ENCODE measurements around the gene OR52K2. TPM values are rescaled to one million over a fixed set of nuclear protein-coding genes. Genes with fewer than 3 reads are reported as not detected.

The OR52K2 gene
- polyA plus RNA-seq, 2 of the 4 experiments (the other 2 are of a cell fraction): not detected

DNA sequence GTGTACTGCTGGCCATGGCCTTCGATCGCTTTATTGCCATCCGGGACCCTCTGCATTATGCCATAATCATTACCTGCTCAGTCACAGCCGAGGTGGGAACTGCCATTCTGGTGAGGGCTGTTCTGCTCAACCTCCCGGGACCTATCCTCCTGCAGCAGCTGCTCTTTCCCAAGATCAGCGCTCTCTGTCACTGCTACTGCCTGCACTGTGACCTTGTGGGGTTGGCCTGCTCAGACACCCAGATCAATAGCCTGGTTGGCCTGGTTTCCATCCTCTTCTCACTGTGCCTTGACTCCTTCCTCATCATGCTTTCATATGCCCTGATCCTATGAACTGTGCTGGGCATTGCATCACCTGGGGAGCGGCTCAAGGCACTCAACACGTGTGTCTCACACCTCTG is 30.7 kb upstream of the OR52K2 start:
- CTCF ChIA-PET: no interaction called here
- TF ChIP-seq RARB (CRISPR knock-in tag; IDR thresholded peaks at IDR 0.05) (no peak), SREBF2 (IDR thresholded peaks at IDR 0.05) (no peak), NPAS2 (CRISPR knock-in tag; IDR thresholded peaks at IDR 0.05; ENCODE audit: borderline replicate concordance) (no peak), NFE2L2 (conservative IDR thresholded peaks at IDR 0.05; ENCODE audit: low read length) (no peak), GATA3 (IDR thresholded peaks at IDR 0.05; ENCODE audit: borderline replicate concordance) (no peak), POLR2AphosphoS2 (conservative IDR thresholded peaks at IDR 0.05; ENCODE audit: low read length) (no peak), TP53 (CRISPR knock-in tag; IDR thresholded peaks at IDR 0.05) (no peak), KDM5A (IDR thresholded peaks at IDR 0.05) (no peak), SMC3 (IDR thresholded peaks at IDR 0.05) (no peak), CEBPB (IDR thresholded peaks at IDR 0.05) (no peak), MAFK (IDR thresholded peaks at IDR 0.05; ENCODE audit: partially characterized antibody) (no peak), MYC (IDR thresholded peaks at IDR 0.05; ENCODE audit: borderline replicate concordance, low read length) (no peak), KDM1A (IDR thresholded peaks at IDR 0.05; ENCODE audit: low read depth) (no peak), RAD21 (conservative IDR thresholded peaks at IDR 0.05 in 1 of 2, IDR thresholded peaks at IDR 0.05 in 1 of 2) (no peak), NR3C1 (IDR thresholded peaks at IDR 0.05) (no peak)
- TF ChIP-seq, protein P1, sequence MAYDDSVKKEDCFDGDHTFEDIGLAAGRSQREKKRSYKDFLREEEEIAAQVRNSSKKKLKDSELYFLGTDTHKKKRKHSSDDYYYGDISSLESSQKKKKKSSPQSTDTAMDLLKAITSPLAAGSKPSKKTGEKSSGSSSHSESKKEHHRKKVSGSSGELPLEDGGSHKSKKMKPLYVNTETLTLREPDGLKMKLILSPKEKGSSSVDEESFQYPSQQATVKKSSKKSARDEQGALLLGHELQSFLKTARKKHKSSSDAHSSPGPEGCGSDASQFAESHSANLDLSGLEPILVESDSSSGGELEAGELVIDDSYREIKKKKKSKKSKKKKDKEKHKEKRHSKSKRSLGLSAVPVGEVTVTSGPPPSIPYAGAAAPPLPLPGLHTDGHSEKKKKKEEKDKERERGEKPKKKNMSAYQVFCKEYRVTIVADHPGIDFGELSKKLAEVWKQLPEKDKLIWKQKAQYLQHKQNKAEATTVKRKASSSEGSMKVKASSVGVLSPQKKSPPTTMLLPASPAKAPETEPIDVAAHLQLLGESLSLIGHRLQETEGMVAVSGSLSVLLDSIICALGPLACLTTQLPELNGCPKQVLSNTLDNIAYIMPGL (CRISPR knock-in tag; IDR thresholded peaks at IDR 0.05; ENCODE audit: borderline replicate concordance): no peak
- TF ChIP-seq, protein P2, sequence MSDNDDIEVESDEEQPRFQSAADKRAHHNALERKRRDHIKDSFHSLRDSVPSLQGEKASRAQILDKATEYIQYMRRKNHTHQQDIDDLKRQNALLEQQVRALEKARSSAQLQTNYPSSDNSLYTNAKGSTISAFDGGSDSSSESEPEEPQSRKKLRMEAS (IDR thresholded peaks at IDR 0.05): no peak
- TF ChIP-seq, protein P3, sequence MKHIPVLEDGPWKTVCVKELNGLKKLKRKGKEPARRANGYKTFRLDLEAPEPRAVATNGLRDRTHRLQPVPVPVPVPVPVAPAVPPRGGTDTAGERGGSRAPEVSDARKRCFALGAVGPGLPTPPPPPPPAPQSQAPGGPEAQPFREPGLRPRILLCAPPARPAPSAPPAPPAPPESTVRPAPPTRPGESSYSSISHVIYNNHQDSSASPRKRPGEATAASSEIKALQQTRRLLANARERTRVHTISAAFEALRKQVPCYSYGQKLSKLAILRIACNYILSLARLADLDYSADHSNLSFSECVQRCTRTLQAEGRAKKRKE (CRISPR knock-in tag; IDR thresholded peaks at IDR 0.05; ENCODE audit: low read depth): no peak
- TF ChIP-seq, protein P4, sequence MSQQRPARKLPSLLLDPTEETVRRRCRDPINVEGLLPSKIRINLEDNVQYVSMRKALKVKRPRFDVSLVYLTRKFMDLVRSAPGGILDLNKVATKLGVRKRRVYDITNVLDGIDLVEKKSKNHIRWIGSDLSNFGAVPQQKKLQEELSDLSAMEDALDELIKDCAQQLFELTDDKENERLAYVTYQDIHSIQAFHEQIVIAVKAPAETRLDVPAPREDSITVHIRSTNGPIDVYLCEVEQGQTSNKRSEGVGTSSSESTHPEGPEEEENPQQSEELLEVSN (IDR thresholded peaks at IDR 0.05; ENCODE audit: borderline replicate concordance, low read depth): no peak
- POLR2A ChIA-PET: no interaction called here
- H3K27ac ChIP-seq: no peak overlapping the region
- WGBS (ENCODE audit: missing lambda C conversion rate): 19% methylated on average over 8 of the region's 8 CpGs
- FAIRE-seq: no peak
- no peaks in the 10 kb centered on the region for H3K9me3 ChIP-seq
- H3K4me1 ChIP-seq: no peaks in the 10 kb centered on the region
- no peak for ATAC-seq
- no peak overlapping the region for H3K4me3 ChIP-seq
- H3K4me2 ChIP-seq: no peak overlapping the region
- no peak for DNase-seq (ENCODE audit: low read depth in 1 of 2, low spot score in 1 of 2)

DNA sequence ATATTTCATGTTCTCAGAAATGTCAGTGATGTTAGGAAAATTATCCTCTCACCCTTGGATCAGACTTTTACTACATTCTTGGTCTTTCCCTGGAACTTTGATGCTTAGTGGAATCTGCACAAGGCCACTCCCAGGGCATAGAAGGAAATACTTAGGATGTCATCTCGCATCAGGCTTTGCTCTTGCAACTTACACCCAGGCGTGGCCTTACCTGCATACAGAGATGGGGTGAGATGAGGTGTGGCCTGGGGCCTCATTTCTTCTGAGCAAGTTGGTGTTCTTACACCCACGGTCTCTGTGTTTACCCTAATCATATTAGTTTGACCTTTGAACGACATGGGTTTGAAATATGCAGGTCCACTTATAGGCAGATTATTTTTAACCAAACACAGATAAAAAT is 19.0 kb upstream of the OR52K2 start:
- ChIA-PET POLR2A (no interaction called here), CTCF (no interaction called here)
- Histone ChIP-seq H3K4me3 (no peak overlapping the region), H3K9me3 (no peaks in the 10 kb centered on the region), H3K4me2 (no peak overlapping the region), H3K27ac (no peak overlapping the region), H3K4me1 (no peaks in the 10 kb centered on the region)
- TF ChIP-seq RNF2 (IDR thresholded peaks at IDR 0.05; ENCODE audit: borderline replicate concordance, low read depth): no peak
- FAIRE-seq (no peak), ATAC-seq (no peak), DNase-seq (ENCODE audit: low read depth in 1 of 2, low spot score in 1 of 2) (no peak)
- 12% methylated on average over 4 of the region's 4 CpGs for WGBS (ENCODE audit: missing lambda C conversion rate)

DNA sequence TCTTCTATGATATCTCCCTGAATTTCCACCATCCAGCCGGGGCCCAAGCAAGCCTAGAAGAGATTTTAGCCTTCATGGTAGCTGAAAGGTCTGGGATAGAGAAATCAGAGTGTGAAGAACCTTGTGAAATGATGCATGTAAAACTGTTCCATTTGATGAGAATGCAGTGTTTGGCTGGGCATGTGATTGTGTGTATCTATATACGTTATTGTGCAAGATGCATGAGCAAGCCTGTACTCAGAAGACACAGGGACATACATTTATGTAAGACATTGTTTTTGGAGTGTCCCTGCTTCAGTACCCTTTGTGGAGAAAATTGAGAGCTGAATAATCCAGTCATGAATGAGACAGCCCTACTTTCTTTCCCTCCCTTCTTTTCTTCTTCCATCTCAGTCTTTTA is 15.2 kb upstream of the OR52K2 start:
- no peaks in the 10 kb centered on the region for H3K9me3 ChIP-seq
- H3K4me1 ChIP-seq: no peaks in the 10 kb centered on the region
- CTCF ChIA-PET: no interaction called here
- TF ChIP-seq NPAS2 (CRISPR knock-in tag; IDR thresholded peaks at IDR 0.05; ENCODE audit: borderline replicate concordance) (no peak), TP53 (CRISPR knock-in tag; IDR thresholded peaks at IDR 0.05) (no peak), POLR2A (IDR thresholded peaks at IDR 0.05; ENCODE audit: low read length) (no peak), HEYL (CRISPR knock-in tag; IDR thresholded peaks at IDR 0.05) (no peak), EP300 (IDR thresholded peaks at IDR 0.05) (no peak), NR3C1 (IDR thresholded peaks at IDR 0.05) (no peak), MAZ (IDR thresholded peaks at IDR 0.05; ENCODE audit: borderline replicate concordance, low read depth, low read length) (no peak)
- TF ChIP-seq, protein P1 (CRISPR knock-in tag; IDR thresholded peaks at IDR 0.05; ENCODE audit: borderline replicate concordance): no peak
- TF ChIP-seq, protein P2 (IDR thresholded peaks at IDR 0.05): no peak
- TF ChIP-seq, protein P5, sequence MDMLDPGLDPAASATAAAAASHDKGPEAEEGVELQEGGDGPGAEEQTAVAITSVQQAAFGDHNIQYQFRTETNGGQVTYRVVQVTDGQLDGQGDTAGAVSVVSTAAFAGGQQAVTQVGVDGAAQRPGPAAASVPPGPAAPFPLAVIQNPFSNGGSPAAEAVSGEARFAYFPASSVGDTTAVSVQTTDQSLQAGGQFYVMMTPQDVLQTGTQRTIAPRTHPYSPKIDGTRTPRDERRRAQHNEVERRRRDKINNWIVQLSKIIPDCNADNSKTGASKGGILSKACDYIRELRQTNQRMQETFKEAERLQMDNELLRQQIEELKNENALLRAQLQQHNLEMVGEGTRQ (IDR thresholded peaks at IDR 0.05): no peak
- TF ChIP-seq, protein P6, sequence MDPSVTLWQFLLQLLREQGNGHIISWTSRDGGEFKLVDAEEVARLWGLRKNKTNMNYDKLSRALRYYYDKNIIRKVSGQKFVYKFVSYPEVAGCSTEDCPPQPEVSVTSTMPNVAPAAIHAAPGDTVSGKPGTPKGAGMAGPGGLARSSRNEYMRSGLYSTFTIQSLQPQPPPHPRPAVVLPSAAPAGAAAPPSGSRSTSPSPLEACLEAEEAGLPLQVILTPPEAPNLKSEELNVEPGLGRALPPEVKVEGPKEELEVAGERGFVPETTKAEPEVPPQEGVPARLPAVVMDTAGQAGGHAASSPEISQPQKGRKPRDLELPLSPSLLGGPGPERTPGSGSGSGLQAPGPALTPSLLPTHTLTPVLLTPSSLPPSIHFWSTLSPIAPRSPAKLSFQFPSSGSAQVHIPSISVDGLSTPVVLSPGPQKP (IDR thresholded peaks at IDR 0.05; ENCODE audit: low read depth, low read length): no peak
- H3K4me2 ChIP-seq: no peak overlapping the region
- H3K27ac ChIP-seq: no peak overlapping the region
- H3K4me3 ChIP-seq: no peak overlapping the region
- 7% methylated on average over 2 of the region's 2 CpGs for WGBS (ENCODE audit: missing lambda C conversion rate)
- POLR2A ChIA-PET: no interaction called here
- no peak for ATAC-seq
- no peak for FAIRE-seq
- DNase-seq (ENCODE audit: low read depth in 1 of 2, low spot score in 1 of 2): no peak
